AG09319 (cell line): ENCODE measurements around the gene LARP6.

Experiments
- DNase-seq: peaks from one replicate; pipeline ENCODE4 v3.0.0-alpha.2; 2010; ENCODE audit warnings: low read depth; ENCODE audit errors: extremely low read depth
- TF ChIP-seq, protein P1 (sequence below): IDR thresholded peaks from 2 replicates; pipeline ENCODE4 v1.5.1; 2011; ENCODE audit warnings: low read depth, mild to moderate bottlenecking, inconsistent platforms, low read length, moderate library complexity

The LARP6 gene

DNA sequence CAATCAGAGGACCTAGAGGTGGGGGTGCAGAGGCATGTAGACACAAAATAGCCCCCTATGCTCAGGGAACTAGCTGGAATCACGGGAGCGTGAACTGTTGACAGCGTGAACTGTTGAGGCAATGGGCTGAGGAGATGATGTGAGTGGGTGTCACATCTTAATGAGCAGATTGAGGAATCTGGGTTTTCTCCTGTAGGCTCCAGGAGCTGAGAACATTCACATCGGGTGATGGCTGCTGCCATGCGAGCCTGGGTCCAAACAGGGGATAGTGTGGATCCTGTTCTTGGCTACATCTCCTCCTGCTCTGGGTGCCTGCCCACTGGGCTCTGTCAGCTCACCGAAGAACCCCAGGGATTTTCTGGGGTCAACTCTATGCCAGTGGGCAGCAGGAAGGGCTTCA lies 2.1 kb downstream of the LARP6 start:
- no peak for DNase-seq
- TF ChIP-seq, protein P1, sequence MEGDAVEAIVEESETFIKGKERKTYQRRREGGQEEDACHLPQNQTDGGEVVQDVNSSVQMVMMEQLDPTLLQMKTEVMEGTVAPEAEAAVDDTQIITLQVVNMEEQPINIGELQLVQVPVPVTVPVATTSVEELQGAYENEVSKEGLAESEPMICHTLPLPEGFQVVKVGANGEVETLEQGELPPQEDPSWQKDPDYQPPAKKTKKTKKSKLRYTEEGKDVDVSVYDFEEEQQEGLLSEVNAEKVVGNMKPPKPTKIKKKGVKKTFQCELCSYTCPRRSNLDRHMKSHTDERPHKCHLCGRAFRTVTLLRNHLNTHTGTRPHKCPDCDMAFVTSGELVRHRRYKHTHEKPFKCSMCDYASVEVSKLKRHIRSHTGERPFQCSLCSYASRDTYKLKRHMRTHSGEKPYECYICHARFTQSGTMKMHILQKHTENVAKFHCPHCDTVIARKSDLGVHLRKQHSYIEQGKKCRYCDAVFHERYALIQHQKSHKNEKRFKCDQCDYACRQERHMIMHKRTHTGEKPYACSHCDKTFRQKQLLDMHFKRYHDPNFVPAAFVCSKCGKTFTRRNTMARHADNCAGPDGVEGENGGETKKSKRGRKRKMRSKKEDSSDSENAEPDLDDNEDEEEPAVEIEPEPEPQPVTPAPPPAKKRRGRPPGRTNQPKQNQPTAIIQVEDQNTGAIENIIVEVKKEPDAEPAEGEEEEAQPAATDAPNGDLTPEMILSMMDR: no peak

GRCh38 chr15:70845602-70846360 lies 8.2 kb downstream of the LARP6 start:
- no peak for DNase-seq
- TF ChIP-seq, protein P1: no peak

GRCh38 chr15:70837476-70837875 lies 16.5 kb downstream of the LARP6 start:
- DNase-seq: no peak
- TF ChIP-seq, protein P1: no peak

GRCh38 chr15:70835841-70836240 lies 18.1 kb downstream of the LARP6 start:
- no peak for DNase-seq
- TF ChIP-seq, protein P1: no peak

DNA sequence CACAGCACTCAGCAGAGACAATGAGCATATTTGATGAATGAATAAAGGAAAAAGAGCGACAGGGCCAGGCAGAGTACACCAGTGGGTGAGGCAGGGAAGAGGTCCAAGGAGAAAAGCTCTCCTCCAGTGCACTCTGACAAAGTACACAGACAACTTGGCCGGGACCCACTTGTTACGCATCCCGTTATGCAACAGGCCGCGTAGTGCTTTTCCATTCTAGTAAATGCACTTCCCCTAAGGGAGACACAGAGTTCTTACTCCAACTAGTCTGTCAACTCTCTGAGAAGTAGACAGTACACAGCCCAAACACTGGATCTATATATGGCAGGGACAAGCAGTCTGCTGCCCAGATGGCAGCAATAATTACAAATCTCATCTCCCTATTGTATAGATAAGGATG lies 18.5 kb downstream of the LARP6 start:
- no peak for DNase-seq
- TF ChIP-seq, protein P1: no peak

DNA sequence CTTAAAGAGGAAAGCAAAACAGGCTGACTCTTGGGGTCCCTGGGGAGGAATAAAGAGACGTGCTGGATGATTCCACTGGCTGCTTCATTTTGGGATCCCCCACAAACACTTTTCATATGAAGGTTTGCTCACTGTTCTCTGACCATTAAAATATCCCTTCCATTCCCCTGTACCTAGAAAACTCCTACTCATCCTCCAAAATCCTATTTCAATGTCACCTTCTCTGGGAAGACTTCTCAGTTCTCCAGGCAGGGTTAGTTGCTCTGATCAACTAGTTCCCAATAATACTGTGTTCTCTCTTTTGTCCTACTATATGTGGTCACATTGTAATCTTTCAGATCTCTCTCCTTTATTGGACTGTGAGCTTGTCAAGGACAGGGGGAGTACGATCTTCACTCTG lies 19.0 kb downstream of the LARP6 start:
- DNase-seq: no peak

More for the DNA sequence above, 19.0 kb downstream of the LARP6 start:
- TF ChIP-seq, protein P1: no peak
